SKM-1 (cell line): ENCODE measurements around the gene SLC31A1.

ENCODE experiments used
- DNase-seq: peaks from one replicate; lab custom pipeline; 2025; ENCODE audit not compliant: unreplicated experiment; lab: John Stamatoyannopoulos, UW

The SLC31A1 gene

GRCh38 chr9:113221003-113221799 lies at the start of gene SLC31A1, which contains the start of gene FKBP15:
Gene SLC31A1, plus strand, starts transcription at chr9:113221544. Its CDS starts 34,605 bp downstream, at chr9:113256149.
Gene FKBP15, minus strand, starts transcription at chr9:113221277. Its CDS starts 34 bp downstream, at chr9:113221243.
- DNase-seq, result peak; percentile 87

- DNase-seq, result no peak
Observed at GRCh38 chr9:113173341-113173740, 48.0 kb upstream of the SLC31A1 start.

GRCh38 chr9:113176803-113177202 lies 44.5 kb upstream of the SLC31A1 start:
- DNase-seq, result no peak

- no peak for DNase-seq
Observed at GRCh38 chr9:113177251-113177650, 44.1 kb upstream of the SLC31A1 start.

GRCh38 chr9:113178087-113178486 lies 43.3 kb upstream of the SLC31A1 start:
- no peak for DNase-seq

DNA sequence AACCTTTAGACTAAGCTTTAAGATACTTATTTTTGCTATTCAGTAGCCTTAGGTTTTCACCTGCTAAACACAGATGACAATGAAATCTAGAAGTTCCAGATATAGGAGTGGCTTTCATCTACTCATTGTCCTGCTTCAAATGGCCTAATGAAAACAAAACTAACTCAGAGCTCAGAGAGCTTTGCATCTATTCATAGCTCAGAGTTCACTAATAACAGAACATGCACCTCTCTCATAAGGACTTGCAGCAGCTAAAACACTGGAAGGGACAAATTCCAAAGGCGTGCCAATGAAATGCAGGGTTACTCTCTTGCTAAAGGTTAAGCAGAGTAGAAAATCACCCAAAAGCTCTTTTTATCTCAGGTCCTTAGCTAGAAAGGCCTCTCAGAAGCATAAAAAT lies 41.5 kb upstream of the SLC31A1 start:
- DNase-seq, result no peak

GRCh38 chr9:113181165-113181564 lies 40.2 kb upstream of the SLC31A1 start:
- DNase-seq, result no peak

DNA sequence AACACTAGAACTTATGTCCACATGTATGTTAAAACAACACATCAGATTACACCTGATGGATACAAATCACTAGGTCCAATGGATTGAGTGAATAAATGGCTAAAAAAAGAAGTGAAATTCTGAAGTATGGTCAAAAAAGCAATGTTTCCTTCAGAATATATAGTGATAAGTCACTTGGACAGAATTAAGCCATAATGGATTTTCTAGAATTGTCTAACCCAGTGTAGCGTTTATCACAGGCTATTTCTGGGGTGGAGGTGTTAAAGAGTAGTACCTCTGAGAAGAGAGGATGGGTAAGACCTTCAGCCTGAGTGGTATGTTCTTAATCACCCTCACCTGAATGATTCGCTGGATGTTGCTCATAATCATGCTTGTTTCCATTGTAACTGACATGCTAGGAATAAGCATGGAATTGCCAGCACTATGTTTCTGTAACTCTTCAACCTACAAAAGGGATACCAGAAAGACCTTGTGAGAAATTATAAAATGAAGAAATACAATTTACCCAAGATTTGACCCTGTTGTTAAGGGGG lies 37.3 kb upstream of the SLC31A1 start:
- DNase-seq, result no peak

GRCh38 chr9:113184539-113184938 lies 36.8 kb upstream of the SLC31A1 start:
- no peak for DNase-seq

DNA sequence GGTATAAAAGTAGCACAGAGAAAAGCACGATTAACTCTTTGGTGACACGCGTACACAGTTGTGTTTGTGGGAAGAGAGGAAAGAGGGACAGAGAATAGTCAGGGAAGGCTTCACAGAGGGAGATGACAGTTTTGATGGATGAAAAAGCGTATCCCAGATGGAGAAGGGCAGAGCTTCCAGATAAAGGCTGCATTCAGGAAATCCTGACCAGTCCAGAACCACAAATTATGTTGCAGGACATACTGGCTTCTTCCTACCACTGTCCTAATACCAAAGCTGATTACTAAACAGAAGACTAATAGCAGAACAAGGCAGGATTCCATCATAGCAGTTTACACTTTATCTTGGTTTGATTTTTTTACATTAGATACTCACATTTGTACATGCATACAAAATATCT lies 36.1 kb upstream of the SLC31A1 start:
- no peak for DNase-seq

- no peak for DNase-seq
Observed at GRCh38 chr9:113186137-113186755, 35.1 kb upstream of the SLC31A1 start.

GRCh38 chr9:113187929-113188595 lies 33.3 kb upstream of the SLC31A1 start:
- DNase-seq, result peak; percentile 33

DNA sequence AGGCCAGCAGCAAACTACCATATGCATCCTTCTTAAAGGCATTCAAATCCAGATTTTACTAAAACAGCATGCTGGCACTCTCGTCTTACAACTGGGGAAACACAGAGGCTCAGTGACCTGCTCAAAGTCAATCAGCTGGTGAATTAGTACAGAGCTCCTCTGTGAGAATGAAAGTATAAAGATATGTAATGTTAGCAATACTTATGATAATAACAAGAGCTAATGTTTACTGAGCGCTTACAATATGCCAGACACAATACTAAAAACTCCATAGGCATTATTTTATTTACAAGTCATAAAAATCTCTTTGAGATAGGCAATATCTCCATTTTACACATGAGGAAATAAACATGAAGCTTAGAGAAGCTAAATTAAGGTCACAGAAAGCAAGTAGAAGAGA lies 28.9 kb upstream of the SLC31A1 start:
- no peak for DNase-seq

DNA sequence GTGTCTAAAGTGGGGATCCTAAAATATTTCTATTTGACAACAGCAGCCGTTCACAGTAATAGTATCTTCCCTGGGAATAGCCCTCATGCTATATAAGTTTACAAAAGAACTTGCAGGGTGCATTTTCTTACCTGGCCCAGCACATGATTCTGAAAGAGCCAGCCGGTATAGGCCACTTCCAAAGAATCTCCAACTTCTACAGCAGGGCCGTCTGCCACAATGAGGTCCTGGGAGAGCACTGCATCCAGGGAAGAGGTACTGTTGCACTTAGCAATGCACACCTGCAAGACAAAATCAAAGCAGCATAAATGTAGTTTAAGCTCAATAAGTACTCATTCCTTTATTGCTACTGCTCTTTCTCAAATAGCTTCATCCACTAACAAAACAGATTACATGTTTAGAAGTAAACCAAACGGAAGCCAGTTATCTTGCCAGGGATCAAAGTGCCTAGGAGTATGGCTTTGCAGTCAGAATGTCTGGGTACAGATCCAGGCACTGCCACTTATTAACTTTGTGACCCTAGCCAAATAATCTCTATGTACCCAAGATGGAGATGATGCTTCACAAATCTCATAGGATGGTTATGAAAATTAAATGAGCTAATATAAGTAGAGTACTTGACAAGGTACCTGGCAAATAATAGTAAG lies 21.5 kb upstream of the SLC31A1 start:
- DNase-seq, result no peak

DNA sequence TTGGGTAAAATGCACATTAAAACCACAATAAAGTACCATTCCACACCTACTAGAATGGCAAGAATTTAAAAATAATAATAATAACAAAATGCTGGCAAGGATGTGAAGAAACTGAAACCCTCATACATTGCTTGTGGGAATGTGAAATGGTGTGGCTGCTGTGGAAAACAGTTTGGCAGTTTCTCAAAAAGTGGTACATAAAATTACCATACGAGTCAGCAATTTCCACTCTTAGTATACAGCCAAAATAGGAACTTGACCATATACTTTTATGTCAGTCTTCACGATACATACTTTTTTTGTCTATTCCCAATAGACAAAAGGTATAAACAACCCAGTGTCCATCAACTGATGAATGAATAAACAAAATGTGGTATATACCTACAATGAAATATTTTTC lies 15.9 kb upstream of the SLC31A1 start:
- DNase-seq, result no peak

DNA sequence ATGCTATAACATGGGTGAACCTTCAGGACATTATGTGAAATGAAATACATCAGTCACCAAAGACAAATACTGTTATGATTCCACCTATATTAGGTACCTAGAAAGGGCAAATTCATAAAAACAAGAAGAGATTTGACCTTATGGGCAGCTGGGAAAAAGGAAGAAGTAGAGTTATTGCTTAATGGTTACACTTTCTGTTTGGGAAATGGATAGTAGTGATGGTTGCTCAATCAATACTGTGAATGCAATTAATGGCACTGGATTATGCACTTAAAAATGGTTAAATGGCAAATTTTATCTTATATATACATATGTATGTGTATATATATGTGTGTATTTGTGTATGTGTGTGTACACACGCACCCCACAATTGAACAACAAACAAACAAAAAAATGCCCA lies 15.5 kb upstream of the SLC31A1 start:
- no peak for DNase-seq

GRCh38 chr9:113210815-113211214 lies 10.5 kb upstream of the SLC31A1 start:
- no peak for DNase-seq

DNA sequence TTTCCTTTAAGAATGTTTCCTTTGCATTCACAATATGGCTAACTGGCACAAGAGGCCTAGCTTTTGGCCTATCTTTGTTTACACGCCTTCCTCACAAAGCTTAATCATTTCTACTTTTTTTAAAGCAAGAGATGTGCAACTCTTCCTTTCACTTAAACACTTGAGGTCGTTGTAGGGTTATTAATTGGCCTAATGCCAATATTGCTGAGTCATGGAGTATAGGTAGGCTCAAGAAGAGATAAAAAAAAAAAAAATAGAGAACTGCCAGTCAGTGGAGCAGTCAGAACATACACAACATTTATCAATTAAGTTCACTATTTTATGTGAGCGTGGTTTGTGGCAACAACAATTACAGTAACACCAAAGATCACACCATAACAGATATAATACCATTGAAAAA lies 6.2 kb upstream of the SLC31A1 start:
- no peak for DNase-seq

DNA sequence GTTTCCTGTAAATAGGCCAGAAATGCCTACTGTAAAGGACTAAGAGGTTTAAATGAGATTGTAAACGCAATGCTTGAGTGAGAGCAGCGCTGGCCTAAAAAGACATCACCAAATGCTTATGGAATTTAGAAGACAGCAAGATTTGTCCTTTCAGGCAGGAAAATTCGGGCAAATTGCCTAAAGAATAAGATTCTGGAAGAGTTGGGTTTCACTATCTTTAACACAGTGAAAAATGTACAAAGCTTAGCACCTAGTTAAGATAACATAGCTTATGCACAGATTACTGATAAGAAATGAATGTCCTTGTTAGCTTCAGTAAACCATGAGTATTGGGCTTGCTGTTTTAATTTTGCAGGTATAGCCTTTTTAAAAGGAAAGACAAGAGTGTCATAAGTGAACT lies 4.9 kb upstream of the SLC31A1 start:
- DNase-seq, result no peak

- DNase-seq, result no peak
Observed at GRCh38 chr9:113219186-113219936, 2.0 kb upstream of the SLC31A1 start.

- no peak for DNase-seq
Observed at GRCh38 chr9:113219969-113220368, 1.4 kb upstream of the SLC31A1 start.
